ENCODE data around the gene LYZL1. TPM values are rescaled to one million over a fixed set of nuclear protein-coding genes. Genes with fewer than 3 reads are reported as not detected.
A peak's percentile ranks its signal among the peaks of the same experiment; 100 is the strongest.
"Not testable (repeated sequence)": the region's sequence is repeated elsewhere in the genome, so short reads cannot be mapped to it uniquely, and the experiment has no call there.

The LYZL1 gene
- polyA plus RNA-seq, 3 donors: not detected

DNA sequence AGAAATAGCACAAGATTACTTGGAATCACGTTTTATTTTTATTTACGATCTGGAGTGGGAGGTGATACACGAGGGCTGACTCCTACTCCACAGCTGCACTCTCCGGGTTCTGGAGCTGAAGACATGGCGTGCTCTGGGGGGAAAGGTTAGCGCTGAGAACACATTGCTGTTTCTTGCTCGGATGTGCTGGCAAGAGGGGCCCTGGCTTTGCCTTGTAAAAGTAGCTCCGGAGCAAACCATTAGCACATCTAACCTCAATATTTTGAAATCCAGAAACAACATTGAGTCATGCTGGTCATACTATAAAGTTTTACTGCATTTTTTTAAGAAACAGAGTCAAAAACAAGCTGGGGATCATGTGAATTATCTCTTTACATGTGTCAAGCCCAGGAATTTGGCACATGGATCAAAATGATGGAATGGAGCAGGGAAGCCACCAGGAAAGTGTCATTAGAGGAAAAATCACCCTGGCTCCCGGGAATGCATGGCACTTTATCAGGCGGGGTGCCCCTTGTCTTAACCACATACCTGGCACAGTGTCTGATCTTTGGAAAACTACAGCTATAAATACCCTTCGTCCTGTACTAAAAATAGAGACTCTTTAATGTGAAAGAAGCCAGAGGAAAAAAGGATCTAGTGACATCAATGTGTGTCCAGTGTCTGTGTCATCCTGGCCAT is 31.6 kb upstream of the LYZL1 start:
- DNase-seq (ENCODE audit: extremely low read depth in 1 of 11, low read depth in 9 of 11, low spot score in 4 of 11): peak in 8 of 11 donors; percentile 45 to 71 (median 62)

DNA sequence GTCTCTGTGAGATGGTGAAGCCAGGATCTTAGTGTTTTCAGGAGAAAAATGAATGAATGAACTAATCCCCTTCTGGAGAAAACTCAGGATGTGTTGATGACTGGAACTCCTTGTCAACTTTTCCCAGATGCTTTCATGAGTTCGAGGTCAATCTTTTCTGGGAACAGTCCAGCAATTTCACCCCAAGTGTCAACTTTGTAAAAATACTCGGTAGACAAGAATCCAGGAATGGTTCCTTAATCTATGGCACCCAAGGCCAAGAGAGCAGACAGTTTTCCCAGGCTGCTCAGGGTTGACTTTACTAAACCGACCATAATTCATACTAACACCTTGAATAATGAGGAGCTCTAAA is 31.1 kb upstream of the LYZL1 start:
- DNase-seq (ENCODE audit: extremely low read depth in 1 of 11, low read depth in 9 of 11, low spot score in 4 of 11): no peak

- no peak for DNase-seq (ENCODE audit: extremely low read depth in 1 of 11, low read depth in 9 of 11, low spot score in 4 of 11)
These were observed 29.4 kb upstream of the LYZL1 start for GRCh38 chr10:29259498-29259897.

DNA sequence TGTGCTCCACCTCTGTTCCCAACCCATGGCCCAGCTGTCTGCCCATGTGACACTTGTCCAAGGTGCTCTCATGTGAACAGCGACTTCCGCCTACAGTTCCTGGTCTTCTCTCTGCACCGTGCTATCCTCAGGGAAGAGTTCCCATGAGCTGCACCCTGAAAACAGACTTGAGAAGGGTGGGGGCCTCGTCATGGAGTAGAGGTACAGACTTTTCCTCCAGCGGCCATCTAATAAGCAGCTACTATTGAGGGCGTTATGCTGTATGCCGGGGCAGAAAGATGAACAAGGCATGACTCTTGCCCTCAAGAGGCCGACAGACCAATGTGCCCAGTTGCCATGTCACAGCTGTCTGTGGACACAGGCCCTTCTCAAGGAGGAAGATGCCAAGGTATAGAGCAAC is 25.4 kb upstream of the LYZL1 start:
- no peak for DNase-seq (ENCODE audit: extremely low read depth in 1 of 11, low read depth in 9 of 11, low spot score in 4 of 11)

- no peak for DNase-seq (ENCODE audit: extremely low read depth in 1 of 11, low read depth in 9 of 11, low spot score in 4 of 11)
These were observed 23.6 kb upstream of the LYZL1 start for GRCh38 chr10:29265210-29265768.

DNA sequence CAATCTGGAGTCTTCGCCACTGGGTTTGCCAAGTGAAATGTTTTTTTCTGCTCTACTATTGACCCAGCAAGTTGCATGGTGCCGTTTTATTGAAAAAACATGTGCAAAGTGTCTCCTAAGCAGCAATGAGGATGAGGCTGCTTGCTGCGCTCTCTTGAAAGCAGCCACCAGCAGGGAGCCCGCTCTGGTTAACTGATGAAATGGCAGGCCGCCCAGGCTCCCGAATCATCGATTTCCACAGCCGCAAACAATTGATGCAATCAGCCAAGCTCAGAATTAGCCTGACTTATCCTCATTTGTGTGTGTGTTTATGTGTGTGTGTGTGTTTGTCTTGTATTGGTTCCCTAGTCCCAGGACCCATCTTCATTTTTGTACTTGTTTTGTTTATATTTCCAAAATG is 22.2 kb upstream of the LYZL1 start:
- DNase-seq (ENCODE audit: extremely low read depth in 1 of 11, low read depth in 9 of 11, low spot score in 4 of 11): no peak

DNA sequence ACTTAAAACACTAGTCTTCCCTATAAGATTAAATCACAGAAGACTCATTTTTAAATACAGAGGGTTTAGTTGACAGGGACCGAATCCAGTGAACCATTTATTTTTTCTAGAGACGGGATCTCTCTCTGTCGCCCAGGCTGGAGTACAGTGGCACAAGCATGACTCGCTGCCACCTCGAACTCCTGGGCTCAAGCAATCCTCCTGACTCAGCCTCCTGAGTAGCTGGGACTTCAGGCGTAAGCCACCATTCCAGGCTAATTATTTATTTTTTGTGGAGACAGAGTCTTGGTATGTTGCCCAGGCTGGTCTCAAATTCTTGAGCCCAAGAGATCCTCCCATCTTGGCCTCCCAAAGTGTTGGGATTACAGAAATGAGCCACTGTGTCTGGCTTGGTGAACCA is 20.9 kb upstream of the LYZL1 start:
- no peak for DNase-seq (ENCODE audit: extremely low read depth in 1 of 11, low read depth in 9 of 11, low spot score in 4 of 11)

GRCh38 chr10:29269486-29269885 is 19.4 kb upstream of the LYZL1 start:
- no peak for DNase-seq (ENCODE audit: extremely low read depth in 1 of 11, low read depth in 9 of 11, low spot score in 4 of 11)

DNA sequence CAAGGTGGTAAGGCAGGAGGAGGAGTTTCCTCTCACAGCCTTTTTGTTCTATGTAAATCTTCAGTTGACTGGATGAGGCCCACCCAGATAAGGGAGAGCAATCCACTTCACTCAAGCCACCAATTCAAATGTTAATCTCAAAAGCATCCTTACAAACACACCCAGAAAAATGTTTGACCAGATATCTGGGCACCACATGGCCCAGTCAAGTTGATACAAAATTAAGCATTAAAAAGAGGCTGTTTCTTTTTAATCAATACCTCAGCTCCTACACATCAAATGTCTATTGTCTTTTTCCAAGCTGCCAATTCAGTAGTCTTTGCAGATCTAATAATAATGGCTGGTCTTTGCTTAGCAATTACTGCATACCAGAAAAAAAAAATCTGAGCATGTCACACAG is 18.0 kb upstream of the LYZL1 start:
- DNase-seq (ENCODE audit: extremely low read depth in 1 of 11, low read depth in 9 of 11, low spot score in 4 of 11): no peak

GRCh38 chr10:29271877-29272276 is 17.0 kb upstream of the LYZL1 start:
- no peak for DNase-seq (ENCODE audit: extremely low read depth in 1 of 11, low read depth in 9 of 11, low spot score in 4 of 11)

DNA sequence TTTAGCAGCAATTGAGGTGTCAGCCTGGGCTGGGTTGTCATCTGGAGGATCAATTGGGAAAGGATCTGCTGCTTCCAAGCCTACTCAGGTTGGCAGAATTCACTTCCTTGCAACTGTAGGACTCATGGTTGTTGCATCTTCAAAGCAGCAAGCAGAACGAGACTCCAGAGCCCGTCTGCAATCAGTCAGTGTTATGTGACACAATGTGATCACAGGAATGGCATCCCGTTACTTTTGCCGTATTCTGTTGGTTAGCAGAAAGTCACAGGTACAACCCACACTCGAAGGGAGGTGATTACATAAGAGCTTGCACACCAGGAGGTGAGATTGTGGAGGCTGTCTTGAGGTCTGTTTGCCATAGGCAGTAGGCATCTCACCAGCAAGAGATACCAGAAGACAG is 15.4 kb upstream of the LYZL1 start:
- no peak for DNase-seq (ENCODE audit: extremely low read depth in 1 of 11, low read depth in 9 of 11, low spot score in 4 of 11)

GRCh38 chr10:29276251-29276850 is 12.5 kb upstream of the LYZL1 start:
- DNase-seq (ENCODE audit: extremely low read depth in 1 of 11, low read depth in 9 of 11, low spot score in 4 of 11): no peak

GRCh38 chr10:29277296-29277695 is 11.6 kb upstream of the LYZL1 start:
- no peak for DNase-seq (ENCODE audit: extremely low read depth in 1 of 11, low read depth in 9 of 11, low spot score in 4 of 11)

- DNase-seq (ENCODE audit: extremely low read depth in 1 of 11, low read depth in 9 of 11, low spot score in 4 of 11): no peak
These were observed 8.9 kb upstream of the LYZL1 start for GRCh38 chr10:29279779-29280487.

DNA sequence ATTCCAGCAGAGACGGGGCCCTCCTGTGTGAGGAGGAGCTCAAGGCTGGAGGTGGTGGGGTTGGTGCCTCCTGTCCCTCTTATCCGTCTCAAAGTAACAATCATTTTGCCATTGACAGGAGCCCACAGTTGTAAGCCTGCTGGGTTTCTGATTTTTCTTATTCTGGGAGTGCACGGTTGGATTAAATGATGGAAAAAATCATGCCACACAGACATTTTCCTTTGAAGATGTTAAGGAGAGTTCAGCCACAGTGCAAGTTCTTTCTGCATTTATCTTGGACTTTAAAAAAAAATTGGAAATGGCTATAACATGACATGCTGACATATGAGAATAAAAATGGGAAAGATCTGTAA is 8.4 kb upstream of the LYZL1 start:
- no peak for DNase-seq (ENCODE audit: extremely low read depth in 1 of 11, low read depth in 9 of 11, low spot score in 4 of 11)

- DNase-seq (ENCODE audit: extremely low read depth in 1 of 11, low read depth in 9 of 11, low spot score in 4 of 11): no peak
These were observed 3.2 kb upstream of the LYZL1 start for GRCh38 chr10:29285624-29286051.

DNA sequence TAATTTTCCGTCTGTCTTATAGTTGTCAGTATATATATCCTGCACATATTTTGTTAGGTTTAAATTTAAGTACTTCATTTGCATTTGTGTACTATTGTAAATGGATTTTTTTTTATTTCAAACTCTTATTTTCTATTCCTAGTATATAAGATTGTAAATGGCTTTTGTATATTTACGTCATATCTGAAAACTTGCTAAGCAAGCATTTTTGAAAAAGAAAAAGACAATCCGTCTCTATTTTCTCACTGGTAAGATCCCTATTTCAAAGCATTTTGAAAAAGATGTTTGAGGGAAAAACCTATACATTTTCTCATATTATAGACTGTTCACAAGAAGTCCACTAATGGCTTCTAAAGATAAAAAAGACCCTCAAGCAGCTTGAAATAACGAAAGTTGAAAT is 1.2 kb upstream of the LYZL1 start:
- no peak for DNase-seq (ENCODE audit: extremely low read depth in 1 of 11, low read depth in 9 of 11, low spot score in 4 of 11)

DNA sequence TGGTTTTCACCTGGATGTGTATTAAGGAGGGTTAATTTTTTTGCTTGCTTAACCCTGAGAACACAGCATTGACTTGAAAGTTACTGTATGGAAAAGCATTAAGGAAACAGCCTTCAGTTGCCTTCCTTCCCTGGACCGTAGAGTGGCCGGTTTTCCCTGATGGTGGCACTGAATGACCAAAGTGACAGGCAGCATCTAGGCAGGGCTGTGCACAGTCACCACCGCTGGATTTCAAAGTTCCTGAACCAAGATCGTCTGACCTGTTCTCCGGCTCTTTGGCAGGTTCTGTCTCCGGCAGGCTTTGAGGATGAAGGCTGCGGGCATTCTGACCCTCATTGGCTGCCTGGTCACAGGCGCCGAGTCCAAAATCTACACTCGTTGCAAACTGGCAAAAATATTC is 2.7 kb downstream of the LYZL1 start:
- not testable (repeated sequence) for DNase-seq (ENCODE audit: extremely low read depth in 1 of 11, low read depth in 9 of 11, low spot score in 4 of 11)

GRCh38 chr10:29292406-29292805 is 3.5 kb downstream of the LYZL1 start:
- not testable (repeated sequence) for DNase-seq (ENCODE audit: extremely low read depth in 1 of 11, low read depth in 9 of 11, low spot score in 4 of 11)

GRCh38 chr10:29295813-29296212 is 6.9 kb downstream of the LYZL1 start:
- DNase-seq (ENCODE audit: extremely low read depth in 1 of 11, low read depth in 9 of 11, low spot score in 4 of 11): no peak

Measured in renal cortex interstitium (tissue), 11 donors.